ENCODE measurements around the gene PAQR7.

The PAQR7 gene

GRCh38 chr1:25917996-25918395 is 42.5 kb upstream of the PAQR7 start:
- no peak overlapping the region for H2AK5ac ChIP-seq (ENCODE audit: low read length)
- peak overlapping the region; percentile 31 for H3K9ac ChIP-seq (ENCODE audit: low read length)
- peaks cover 13% of the 10 kb centered on the region for H3K4me1 ChIP-seq (ENCODE audit: control insufficient read depth, low read depth, low read length)
- peak overlapping the region; percentile 54 for H3K56ac ChIP-seq (ENCODE audit: low read length)
- H3K4me3 ChIP-seq (ENCODE audit: low read length) = no peak overlapping the region
- H3K27ac ChIP-seq (ENCODE audit: low read depth, low read length) = peak overlapping the region; percentile 27
- no peaks in the 10 kb centered on the region for H3K79me2 ChIP-seq (ENCODE audit: control insufficient read depth, insufficient read depth, low read length)
- no peaks in the 10 kb centered on the region for H3K79me1 ChIP-seq (ENCODE audit: low read length)
- peak; percentile 88 for DNase-seq
- H2BK120ac ChIP-seq (ENCODE audit: low read depth, low read length) = no peak overlapping the region
- H4K8ac ChIP-seq (ENCODE audit: low read depth, low read length) = no peak overlapping the region
- H4K5ac ChIP-seq (ENCODE audit: low read length) = peak overlapping the region; percentile 78
- H3K18ac ChIP-seq (ENCODE audit: low read length) = peak overlapping the region; percentile 7
- no peak overlapping the region for H3K4ac ChIP-seq (ENCODE audit: low read depth, low read length)
- H3K36me3 ChIP-seq (ENCODE audit: control insufficient read depth, insufficient read depth, low read length) = no peaks in the 10 kb centered on the region
- WGBS (ENCODE audit: extremely low coverage, insufficient coverage, low lambda C conversion rate) = no CpG with 5 or more reads among the region's 5 CpGs
- H3K27me3 ChIP-seq (ENCODE audit: insufficient read depth, low read length, poor library complexity) = no peaks in the 10 kb centered on the region
- H2BK5ac ChIP-seq (ENCODE audit: low read length) = peak overlapping the region; percentile 66
- H2BK15ac ChIP-seq (replicated peaks; ENCODE audit: low read depth) = no peak overlapping the region
- no peak overlapping the region for H3K23ac ChIP-seq (ENCODE audit: low read length)
- no peak overlapping the region for H3K4me2 ChIP-seq (ENCODE audit: low read length)

- no peaks in the 10 kb centered on the region for H3K79me1 ChIP-seq (ENCODE audit: low read length)
- H3K9ac ChIP-seq (ENCODE audit: low read length) = no peak overlapping the region
- H3K4ac ChIP-seq (ENCODE audit: low read depth, low read length) = no peak overlapping the region
- H2BK5ac ChIP-seq (ENCODE audit: low read length) = no peak overlapping the region
- H3K4me2 ChIP-seq (ENCODE audit: low read length) = no peak overlapping the region
- no peaks in the 10 kb centered on the region for H3K36me3 ChIP-seq (ENCODE audit: control insufficient read depth, insufficient read depth, low read length)
- no peaks in the 10 kb centered on the region for H3K79me2 ChIP-seq (ENCODE audit: control insufficient read depth, insufficient read depth, low read length)
- H2BK120ac ChIP-seq (ENCODE audit: low read depth, low read length) = no peak overlapping the region
- H3K4me1 ChIP-seq (ENCODE audit: control insufficient read depth, low read depth, low read length) = peaks cover 7% of the 10 kb centered on the region
- H3K23ac ChIP-seq (ENCODE audit: low read length) = no peak overlapping the region
- no peak for DNase-seq
- H4K5ac ChIP-seq (ENCODE audit: low read length) = no peak overlapping the region
- no CpG with 5 or more reads among the region's 2 CpGs for WGBS (ENCODE audit: extremely low coverage, insufficient coverage, low lambda C conversion rate)
- H4K8ac ChIP-seq (ENCODE audit: low read depth, low read length) = no peak overlapping the region
- H3K18ac ChIP-seq (ENCODE audit: low read length) = no peak overlapping the region
- H2AK5ac ChIP-seq (ENCODE audit: low read length) = no peak overlapping the region
- no peak overlapping the region for H3K27ac ChIP-seq (ENCODE audit: low read depth, low read length)
- H3K27me3 ChIP-seq (ENCODE audit: insufficient read depth, low read length, poor library complexity) = no peaks in the 10 kb centered on the region
- no peak overlapping the region for H3K4me3 ChIP-seq (ENCODE audit: low read length)
- no peak overlapping the region for H2BK15ac ChIP-seq (replicated peaks; ENCODE audit: low read depth)
- no peak overlapping the region for H3K56ac ChIP-seq (ENCODE audit: low read length)
Measured at GRCh38 chr1:25916460-25916859, 41.0 kb upstream of the PAQR7 start.

GRCh38 chr1:25914074-25914995 is 38.8 kb upstream of the PAQR7 start:
- no CpG with 5 or more reads among the region's 3 CpGs for WGBS (ENCODE audit: extremely low coverage, insufficient coverage, low lambda C conversion rate)
- peak; percentile 57 for DNase-seq

GRCh38 chr1:25913206-25913605 is 37.7 kb upstream of the PAQR7 start:
- H3K27ac ChIP-seq (ENCODE audit: low read depth, low read length) = no peak overlapping the region

More at GRCh38 chr1:25914074-25914995, 38.8 kb upstream of the PAQR7 start:
- H3K18ac ChIP-seq (ENCODE audit: low read length) = no peak overlapping the region
- no peak overlapping the region for H3K4me3 ChIP-seq (ENCODE audit: low read length)
- no peak overlapping the region for H2BK5ac ChIP-seq (ENCODE audit: low read length)
- H2BK15ac ChIP-seq (replicated peaks; ENCODE audit: low read depth) = no peak overlapping the region
- no peaks in the 10 kb centered on the region for H3K27me3 ChIP-seq (ENCODE audit: insufficient read depth, low read length, poor library complexity)
- H3K4me1 ChIP-seq (ENCODE audit: control insufficient read depth, low read depth, low read length) = peaks cover 7% of the 10 kb centered on the region
- no peak overlapping the region for H3K9ac ChIP-seq (ENCODE audit: low read length)
- H2BK120ac ChIP-seq (ENCODE audit: low read depth, low read length) = no peak overlapping the region
- H3K27ac ChIP-seq (ENCODE audit: low read depth, low read length) = no peak overlapping the region
- H3K4me2 ChIP-seq (ENCODE audit: low read length) = no peak overlapping the region
- no peak overlapping the region for H4K8ac ChIP-seq (ENCODE audit: low read depth, low read length)
- H3K4ac ChIP-seq (ENCODE audit: low read depth, low read length) = no peak overlapping the region
- no peak overlapping the region for H4K5ac ChIP-seq (ENCODE audit: low read length)
- H3K79me1 ChIP-seq (ENCODE audit: low read length) = no peaks in the 10 kb centered on the region
- H3K79me2 ChIP-seq (ENCODE audit: control insufficient read depth, insufficient read depth, low read length) = no peaks in the 10 kb centered on the region
- H3K36me3 ChIP-seq (ENCODE audit: control insufficient read depth, insufficient read depth, low read length) = no peaks in the 10 kb centered on the region
- no peak overlapping the region for H3K23ac ChIP-seq (ENCODE audit: low read length)
- H3K56ac ChIP-seq (ENCODE audit: low read length) = no peak overlapping the region
- H2AK5ac ChIP-seq (ENCODE audit: low read length) = no peak overlapping the region

GRCh38 chr1:25912076-25912831 is 36.7 kb upstream of the PAQR7 start:
- H2AK5ac ChIP-seq (ENCODE audit: low read length) = no peak overlapping the region
- no peak overlapping the region for H3K4me2 ChIP-seq (ENCODE audit: low read length)
- H3K36me3 ChIP-seq (ENCODE audit: control insufficient read depth, insufficient read depth, low read length) = no peaks in the 10 kb centered on the region
- no peak overlapping the region for H3K27ac ChIP-seq (ENCODE audit: low read depth, low read length)
- H3K27me3 ChIP-seq (ENCODE audit: insufficient read depth, low read length, poor library complexity) = no peaks in the 10 kb centered on the region
- no peak overlapping the region for H3K56ac ChIP-seq (ENCODE audit: low read length)
- H4K8ac ChIP-seq (ENCODE audit: low read depth, low read length) = no peak overlapping the region
- WGBS (ENCODE audit: extremely low coverage, insufficient coverage, low lambda C conversion rate) = no CpG with 5 or more reads among the region's 5 CpGs
- H4K5ac ChIP-seq (ENCODE audit: low read length) = no peak overlapping the region
- no peaks in the 10 kb centered on the region for H3K79me2 ChIP-seq (ENCODE audit: control insufficient read depth, insufficient read depth, low read length)
- H3K23ac ChIP-seq (ENCODE audit: low read length) = no peak overlapping the region
- H3K4ac ChIP-seq (ENCODE audit: low read depth, low read length) = no peak overlapping the region
- no peaks in the 10 kb centered on the region for H3K79me1 ChIP-seq (ENCODE audit: low read length)
- no peak overlapping the region for H3K9ac ChIP-seq (ENCODE audit: low read length)
- H2BK120ac ChIP-seq (ENCODE audit: low read depth, low read length) = no peak overlapping the region
- DNase-seq = no peak
- no peak overlapping the region for H2BK15ac ChIP-seq (replicated peaks; ENCODE audit: low read depth)
- no peak overlapping the region for H3K18ac ChIP-seq (ENCODE audit: low read length)
- H3K4me1 ChIP-seq (ENCODE audit: control insufficient read depth, low read depth, low read length) = no peaks in the 10 kb centered on the region
- H2BK5ac ChIP-seq (ENCODE audit: low read length) = no peak overlapping the region
- H3K4me3 ChIP-seq (ENCODE audit: low read length) = no peak overlapping the region

More at GRCh38 chr1:25913206-25913605, 37.7 kb upstream of the PAQR7 start:
- DNase-seq = no peak
- Histone ChIP-seq H4K8ac (ENCODE audit: low read depth, low read length) (no peak overlapping the region), H3K4me2 (ENCODE audit: low read length) (no peak overlapping the region), H3K9ac (ENCODE audit: low read length) (no peak overlapping the region), H3K27me3 (ENCODE audit: insufficient read depth, low read length, poor library complexity) (no peaks in the 10 kb centered on the region), H3K18ac (ENCODE audit: low read length) (no peak overlapping the region), H2BK120ac (ENCODE audit: low read depth, low read length) (no peak overlapping the region), H3K4me1 (ENCODE audit: control insufficient read depth, low read depth, low read length) (peaks cover 5% of the 10 kb centered on the region), H2BK15ac (replicated peaks; ENCODE audit: low read depth) (no peak overlapping the region), H3K56ac (ENCODE audit: low read length) (no peak overlapping the region), H3K23ac (ENCODE audit: low read length) (no peak overlapping the region), H3K4me3 (ENCODE audit: low read length) (no peak overlapping the region), H4K5ac (ENCODE audit: low read length) (no peak overlapping the region), H2BK5ac (ENCODE audit: low read length) (no peak overlapping the region), H3K79me2 (ENCODE audit: control insufficient read depth, insufficient read depth, low read length) (no peaks in the 10 kb centered on the region), H3K79me1 (ENCODE audit: low read length) (no peaks in the 10 kb centered on the region), H3K4ac (ENCODE audit: low read depth, low read length) (no peak overlapping the region), H3K36me3 (ENCODE audit: control insufficient read depth, insufficient read depth, low read length) (no peaks in the 10 kb centered on the region), H2AK5ac (ENCODE audit: low read length) (no peak overlapping the region)

Data from mesendoderm (in vitro differentiated cells).